ENCODE data around the gene PLEK. TPM values are rescaled to one million over a fixed set of nuclear protein-coding genes. Genes with fewer than 3 reads are reported as not detected.
"Not testable (repeated sequence)": the region's sequence is repeated elsewhere in the genome, so short reads cannot be mapped to it uniquely, and the experiment has no call there.

The PLEK gene
- polyA plus RNA-seq, 1 of the 3 experiments (the other 2 are of a cell fraction) = 0.02 TPM

DNA sequence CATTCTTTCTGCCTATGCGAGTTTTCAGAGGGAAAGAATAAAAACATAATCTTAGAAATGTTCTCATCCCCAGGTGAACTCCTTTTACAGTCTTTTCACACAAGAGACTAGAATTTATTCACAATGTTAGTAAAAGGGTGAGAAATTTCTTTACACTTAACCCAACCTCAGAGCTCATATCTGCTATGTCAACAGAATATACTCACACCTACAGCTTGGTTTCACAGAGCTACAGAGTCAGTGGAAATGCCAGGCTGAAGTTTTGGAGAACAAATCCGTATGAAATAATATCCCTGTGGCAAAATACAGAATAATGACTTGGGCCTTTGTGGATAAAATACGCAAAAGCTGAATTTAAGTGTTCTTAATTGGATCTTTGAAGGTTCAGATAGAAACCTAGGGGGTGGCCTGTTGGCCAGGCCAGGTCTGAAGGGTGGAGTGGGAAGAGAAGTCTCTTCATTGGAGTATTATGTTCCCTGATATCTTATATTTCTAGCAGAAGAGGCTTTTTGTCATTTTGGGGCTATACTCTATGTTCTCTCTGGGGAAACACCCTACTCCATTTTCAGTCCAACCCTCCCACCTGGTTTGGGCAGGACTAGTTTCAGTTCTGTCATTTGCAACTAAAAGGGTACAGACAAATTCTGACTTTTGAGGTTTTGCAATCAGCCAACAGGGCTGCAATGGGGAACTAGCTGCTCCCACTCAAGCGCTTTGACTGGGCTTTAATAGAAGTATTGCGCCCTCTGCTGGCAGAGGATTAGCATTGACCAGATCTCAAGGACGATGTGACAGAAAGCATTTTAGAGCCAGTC lies 76.3 kb downstream of the PLEK start (continued):
- TF ChIP-seq SIN3A (IDR thresholded peaks at IDR 0.05; ENCODE audit: borderline replicate concordance, low read depth, low read length) = no peak
- no peak for TF ChIP-seq POLR2AphosphoS5 (IDR thresholded peaks at IDR 0.05; ENCODE audit: low read depth, low read length)
- no peak for TF ChIP-seq FOXM1 (IDR thresholded peaks at IDR 0.05; ENCODE audit: low read depth)
- no peak for TF ChIP-seq USF2 (IDR thresholded peaks at IDR 0.05; ENCODE audit: borderline replicate concordance, low read depth, low read length)
- peak; percentile 91 for TF ChIP-seq RAD21 (IDR thresholded peaks at IDR 0.05; ENCODE audit: low read length)
- no peak for TF ChIP-seq CHD2 (IDR thresholded peaks at IDR 0.05; ENCODE audit: low read length, partially characterized antibody)
- TF ChIP-seq, protein P1, sequence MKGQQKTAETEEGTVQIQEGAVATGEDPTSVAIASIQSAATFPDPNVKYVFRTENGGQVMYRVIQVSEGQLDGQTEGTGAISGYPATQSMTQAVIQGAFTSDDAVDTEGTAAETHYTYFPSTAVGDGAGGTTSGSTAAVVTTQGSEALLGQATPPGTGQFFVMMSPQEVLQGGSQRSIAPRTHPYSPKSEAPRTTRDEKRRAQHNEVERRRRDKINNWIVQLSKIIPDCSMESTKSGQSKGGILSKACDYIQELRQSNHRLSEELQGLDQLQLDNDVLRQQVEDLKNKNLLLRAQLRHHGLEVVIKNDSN (IDR thresholded peaks at IDR 0.05; ENCODE audit: borderline replicate concordance, low read depth) = no peak
- no peak for TF ChIP-seq PBX3 (IDR thresholded peaks at IDR 0.05)

- ChIA-PET CTCF (interaction anchor here (0.6 to 4.5 kb wide), 44 partner anchors 10 to 485 kb away, joined by 3 to 49 read pairs (median 4); partner anchors contain the start of genes CNRIP1 and PLEK), POLR2A (interaction anchor here (1.0 kb wide), 1 partner anchor 122 kb away, joined by 4 read pairs; the partner anchor contains the start of gene CNRIP1)
- Histone ChIP-seq H3K4me3 (ENCODE audit: low read depth in 2 of 2, low read length in 1 of 2) (peak overlapping the region in 1 of 2 experiments; percentile 26; a peak in 1 of 4 replicates), H4K20me1 (ENCODE audit: insufficient read depth) (no peaks in the 10 kb centered on the region), H3K27ac (ENCODE audit: low read depth in 2 of 2, low read length in 1 of 2) (no peak overlapping the region), H3K9me3 (no peaks in the 10 kb centered on the region), H3F3A (replicated peaks; ENCODE audit: insufficient read depth) (no peaks in the 10 kb centered on the region), H2AFZ (ENCODE audit: low read depth) (no peak overlapping the region), H3K4me1 (ENCODE audit: control insufficient read depth in 1 of 2, insufficient read depth in 2 of 2, low read depth in 1 of 2, low read length in 1 of 2) (peaks cover 0 to 3% of the 10 kb centered on the region in 2 experiments; a peak in 1 of 4 replicates), H3K9ac (no peak overlapping the region), H3K36me3 (replicated peaks in 1 of 2; ENCODE audit: control insufficient read depth in 1 of 2, insufficient read depth in 2 of 2, low read length in 1 of 2) (no peaks in the 10 kb centered on the region), H3K9me2 (no peaks in the 10 kb centered on the region), H3K4me2 (no peak overlapping the region), H3K27me3 (ENCODE audit: insufficient read depth) (no peaks in the 10 kb centered on the region), H3K79me2 (ENCODE audit: insufficient read depth) (no peaks in the 10 kb centered on the region)
- TF ChIP-seq RAD21 (IDR thresholded peaks at IDR 0.05; ENCODE audit: low read length) (no peak), CHD2 (IDR thresholded peaks at IDR 0.05; ENCODE audit: low read length, partially characterized antibody) (no peak)
- WGBS (ENCODE audit: low lambda C conversion rate) = 71% methylated on average over 2 of the region's 2 CpGs
- DNase-seq = no peak
Measured at GRCh38 chr2:68441994-68442322, 76.9 kb downstream of the PLEK start.

DNA sequence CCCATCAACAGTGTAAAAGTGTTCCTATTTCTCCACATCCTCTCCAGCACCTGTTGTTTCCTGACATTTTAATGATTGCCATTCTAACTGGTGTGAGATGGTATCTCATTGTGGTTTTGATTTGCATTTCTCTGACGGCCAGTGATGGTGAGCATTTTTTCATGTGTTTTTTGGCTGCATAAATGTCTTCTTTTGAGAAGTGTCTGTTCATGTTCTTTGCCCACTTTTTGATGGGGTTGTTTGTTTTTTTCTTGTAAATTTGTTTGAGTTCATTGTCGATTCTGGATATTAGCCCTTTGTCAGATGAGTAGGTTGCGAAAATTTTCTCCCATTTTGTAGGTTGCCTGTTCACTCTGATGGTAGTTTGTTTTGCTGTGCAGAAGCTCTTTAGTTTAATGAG lies 81.3 kb downstream of the PLEK start:
- POLR2A ChIA-PET; H4K20me1 ChIP-seq (ENCODE audit: insufficient read depth); H3K4me2 ChIP-seq; DNase-seq; H3K4me1 ChIP-seq (ENCODE audit: control insufficient read depth in 1 of 2, insufficient read depth in 2 of 2, low read depth in 1 of 2, low read length in 1 of 2); H3F3A ChIP-seq (replicated peaks; ENCODE audit: insufficient read depth); H3K4me3 ChIP-seq (ENCODE audit: low read depth in 2 of 2, low read length in 1 of 2); H3K27me3 ChIP-seq (ENCODE audit: insufficient read depth); H3K9me2 ChIP-seq; H3K9ac ChIP-seq; H3K36me3 ChIP-seq (replicated peaks in 1 of 2; ENCODE audit: control insufficient read depth in 1 of 2, insufficient read depth in 2 of 2, low read length in 1 of 2); CTCF ChIA-PET; H3K27ac ChIP-seq (ENCODE audit: low read depth in 2 of 2, low read length in 1 of 2); H2AFZ ChIP-seq (ENCODE audit: low read depth); H3K9me3 ChIP-seq; H3K79me2 ChIP-seq (ENCODE audit: insufficient read depth): not testable (repeated sequence)
- 58% methylated on average over 3 of the region's 3 CpGs for WGBS (ENCODE audit: low lambda C conversion rate)

Other genes starting within 250 kb of the PLEK start
- gene PNO1, start 207.4 kb upstream of the PLEK start, polyA plus RNA-seq (2012; rRNA removed) = 16.8 and 20.6 TPM in 2 replicates
- 12.0 and 13.8 TPM in 2 replicates for gene PPP3R1, start 112.8 kb upstream of the PLEK start, polyA plus RNA-seq (2012; rRNA removed)
- 55.5 and 63.0 TPM in 2 replicates for gene CNRIP1, start 45.3 kb upstream of the PLEK start, polyA plus RNA-seq (2012; rRNA removed)
- gene FBXO48, start 102.0 kb downstream of the PLEK start, polyA plus RNA-seq (2012; rRNA removed) = 0.30 and 0.45 TPM in 2 replicates
- gene APLF, start 102.3 kb downstream of the PLEK start, polyA plus RNA-seq (2012; rRNA removed) = 1.1 and 1.3 TPM in 2 replicates

Measured in SK-N-SH (cell line).